Right lung (tissue), 5 donors: ENCODE data around the gene PIGBOS1. TPM values are rescaled to one million over a fixed set of nuclear protein-coding genes. Genes with fewer than 3 reads are reported as not detected.
"Not testable (repeated sequence)": the region's sequence is repeated elsewhere in the genome, so short reads cannot be mapped to it uniquely, and the experiment has no call there.

Experiments
- DNase-seq, 2 donors: peaks; one replicate each; pipeline ENCODE4 v3.0.0-alpha.2; 2013
- polyA plus RNA-seq, 5 donors: library from polyadenylated mRNA; unstranded; fragments of 120-200 nt; gene quantifications; one replicate each; pipeline versions ENCODE4 v1.2.1 to v1.2.3, GENCODE V29; 2013; ENCODE audit warnings: inconsistent platforms in 1 of 5, low replicate concordance in 1 of 5; ENCODE audit not compliant: insufficient read length in 5 of 5, insufficient read depth in 1 of 5

The PIGBOS1 gene
- polyA plus RNA-seq, 5 donors: 11.4 to 17.7 (median 13.2) TPM

DNA sequence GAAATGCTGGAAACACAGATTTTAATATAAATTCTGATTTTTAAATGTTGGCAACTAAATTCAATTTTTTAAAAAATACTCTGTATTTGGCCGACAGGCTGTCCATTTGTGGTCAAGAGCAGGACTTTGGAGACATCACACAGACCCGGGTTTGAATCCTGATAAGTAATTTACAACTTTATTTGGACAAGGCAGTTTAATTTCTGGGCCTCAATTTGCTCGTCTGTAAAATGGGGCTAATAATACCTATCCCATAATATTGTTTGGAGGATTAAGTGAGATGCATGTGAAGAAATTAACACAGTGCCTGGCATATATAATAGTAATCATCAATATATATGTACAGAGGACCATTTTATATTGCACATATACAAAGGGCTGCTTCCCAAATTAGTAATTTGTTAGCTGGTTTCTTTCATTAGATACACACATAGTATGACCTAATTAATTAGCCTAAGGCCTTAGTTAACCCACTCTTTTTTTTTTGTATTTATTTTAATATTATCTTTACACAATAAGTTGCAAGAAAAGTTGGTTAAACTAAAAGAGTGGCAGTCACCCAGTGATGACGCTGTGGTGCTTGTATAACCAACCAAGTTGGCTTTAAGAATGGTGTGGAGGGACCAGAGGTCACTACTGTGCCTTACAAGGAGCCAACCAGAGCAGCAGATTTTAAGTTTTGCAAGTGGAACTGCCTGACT lies 764 bp upstream of the PIGBOS1 start:
- DNase-seq: no peak

DNA sequence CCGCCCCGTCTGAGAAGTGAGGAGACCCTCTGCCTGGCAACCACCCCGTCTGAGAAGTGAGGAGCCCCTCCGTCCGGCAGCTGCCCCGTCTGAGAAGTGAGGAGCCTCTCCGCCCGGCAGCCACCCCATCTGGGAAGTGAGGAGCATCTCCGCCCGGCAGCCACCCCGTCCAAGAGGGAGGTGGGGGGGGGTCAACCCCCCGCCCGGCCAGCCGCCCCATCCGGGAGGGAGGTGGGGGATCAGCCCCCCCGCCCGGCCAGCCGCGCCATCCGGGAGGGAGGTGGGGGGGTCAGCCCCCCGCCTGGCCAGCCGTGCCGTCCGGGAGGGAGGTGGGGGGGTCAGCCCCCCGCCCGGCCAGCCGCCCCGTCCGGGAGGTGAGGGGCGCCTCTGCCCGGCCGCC lies 16.1 kb downstream of the PIGBOS1 start:
- DNase-seq: not testable (repeated sequence)

- no peak for DNase-seq
These were observed 21.6 kb downstream of the PIGBOS1 start for GRCh38 chr15:55297315-55297714.

DNA sequence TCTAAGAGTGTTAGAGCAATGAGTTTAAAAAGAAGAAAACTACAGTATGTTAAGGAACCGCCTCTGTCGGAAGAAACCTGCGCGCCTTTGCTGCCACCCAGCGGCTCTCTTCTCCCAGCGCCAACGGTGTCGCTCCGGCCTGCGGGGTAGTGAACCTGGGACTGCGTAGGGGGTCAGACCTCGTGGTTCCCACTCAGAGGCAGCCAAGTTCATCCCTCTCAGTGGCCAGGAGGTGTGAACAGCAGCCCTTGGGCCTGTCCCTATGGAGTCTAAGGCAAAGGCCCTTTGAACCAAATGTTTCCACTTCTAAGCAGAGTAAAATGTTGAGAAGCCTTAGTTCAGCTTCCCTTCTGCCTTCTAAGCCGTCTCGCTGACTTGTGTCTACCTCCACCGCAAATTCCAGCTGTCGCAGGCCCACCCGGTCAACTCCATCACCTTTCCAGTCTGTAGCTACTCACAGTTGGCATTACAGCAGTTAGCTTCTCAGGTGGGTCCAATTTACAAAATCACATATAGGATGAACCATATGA lies 28.3 kb downstream of the PIGBOS1 start:
- peak; percentile 79 to 85 for DNase-seq

GRCh38 chr15:55289746-55290527 lies 29.0 kb downstream of the PIGBOS1 start, which contains the start of gene RAB27A:
TSS of gene RAB27A (minus strand) at chr15:55289813. CDS start at chr15:55234934, 54,879 bp downstream.
- DNase-seq: peak; percentile 66 to 78

DNA sequence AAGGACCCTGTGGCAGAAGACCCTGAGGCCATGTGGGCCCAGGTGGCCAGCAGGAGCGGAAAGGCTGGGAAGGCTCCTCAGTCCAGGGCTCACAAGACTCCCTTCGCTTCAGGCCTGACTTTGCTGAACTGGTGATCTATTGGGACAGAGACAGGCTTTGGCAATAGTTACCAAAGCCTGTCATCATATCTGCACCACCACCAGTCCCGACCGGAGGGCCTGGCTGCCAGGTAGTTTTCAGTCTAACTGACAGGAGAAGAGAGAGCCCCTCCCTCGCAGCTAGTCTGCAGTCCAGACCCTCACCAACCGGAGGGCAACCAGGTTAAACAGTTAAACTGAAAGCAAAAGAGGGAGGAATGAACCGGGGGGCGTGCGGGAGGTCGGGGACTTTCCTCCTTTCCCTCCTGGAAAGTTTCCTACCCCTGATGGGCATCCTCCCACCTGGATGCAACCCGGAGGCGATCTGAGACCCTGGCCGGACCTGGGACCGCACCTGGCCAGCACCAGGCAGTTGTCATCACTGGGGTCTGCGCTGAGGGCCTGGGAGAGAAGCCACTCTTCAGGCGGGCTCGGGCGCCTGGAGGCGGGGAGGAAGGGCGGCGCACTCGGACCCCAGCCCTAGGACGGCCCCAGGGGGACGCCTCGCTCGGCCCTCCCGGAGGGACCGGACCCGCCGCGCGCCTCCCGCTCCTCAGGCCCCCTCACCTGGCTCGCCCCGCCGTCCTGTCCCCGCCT lies 29.7 kb downstream of the PIGBOS1 start:
- DNase-seq: peak; percentile 59 to 67

DNA sequence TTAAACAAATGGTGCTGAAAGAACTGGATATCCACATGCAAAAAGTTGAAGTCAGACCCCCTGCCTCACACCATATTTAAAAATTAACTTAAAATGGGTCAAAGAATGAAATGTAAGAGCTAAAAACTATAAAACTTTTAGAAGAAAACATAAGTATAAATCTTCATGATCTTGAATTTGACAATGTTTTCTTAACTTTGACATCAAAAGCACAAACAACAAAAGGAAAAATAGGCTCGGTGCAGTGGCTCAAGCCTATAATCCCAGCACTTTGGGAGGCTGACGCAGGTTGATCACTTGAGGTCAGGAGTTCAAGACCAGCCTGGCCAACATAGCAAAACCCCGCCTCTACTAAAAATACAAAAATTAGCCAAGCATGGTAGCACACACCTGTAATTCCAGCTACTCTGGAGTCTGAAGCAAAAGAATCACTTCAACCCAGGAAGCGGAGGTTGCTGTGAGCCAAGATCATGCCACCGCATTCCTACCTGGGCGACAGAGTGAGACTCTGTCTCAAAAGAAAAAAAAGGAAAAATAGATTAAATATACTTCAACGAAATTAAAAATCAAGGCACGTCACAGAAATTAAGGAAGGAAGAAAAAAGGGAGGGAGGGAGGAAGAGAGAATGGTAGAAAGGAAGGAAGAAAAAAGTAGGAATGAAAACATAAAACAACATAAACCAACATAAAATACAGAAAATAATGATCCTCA lies 30.8 kb downstream of the PIGBOS1 start:
- no peak for DNase-seq

DNA sequence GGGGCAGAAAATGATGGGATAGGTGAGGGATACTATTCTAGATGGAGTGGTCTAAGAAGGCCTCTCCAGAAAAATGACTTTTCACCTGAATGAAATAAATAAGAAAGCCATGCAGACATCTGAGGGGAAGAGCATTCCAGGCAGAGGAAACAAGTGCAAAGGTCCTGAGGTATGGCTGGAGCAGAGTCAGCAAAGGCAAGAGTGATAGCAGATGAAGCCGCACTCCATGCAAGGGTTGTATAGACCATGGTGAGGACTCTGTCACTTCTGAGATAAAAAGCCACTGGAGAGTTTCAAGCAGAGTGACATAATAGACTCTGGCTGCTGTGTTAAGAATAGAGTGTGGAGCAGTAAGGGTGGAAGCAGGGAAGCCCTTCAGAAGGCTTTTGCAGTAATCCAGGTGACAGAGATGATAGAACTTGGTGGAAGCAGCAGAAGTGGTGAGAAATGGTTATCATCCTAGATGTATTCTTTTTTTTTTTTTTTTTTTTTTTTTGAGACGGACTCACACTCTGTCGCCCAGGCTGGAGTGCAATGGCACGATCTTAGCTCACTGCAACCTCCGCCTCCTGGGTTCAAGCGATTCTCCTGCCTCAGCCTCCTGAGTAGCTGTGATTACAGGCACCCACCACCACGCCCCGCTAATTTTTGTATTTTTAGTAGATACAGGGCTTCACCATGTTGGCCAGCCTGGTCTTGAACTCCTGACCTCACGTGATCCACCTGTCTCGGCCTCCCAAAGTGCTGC lies 32.3 kb downstream of the PIGBOS1 start:
- DNase-seq: not testable (repeated sequence)

GRCh38 chr15:55284426-55284825 lies 34.5 kb downstream of the PIGBOS1 start:
- DNase-seq: no peak

DNA sequence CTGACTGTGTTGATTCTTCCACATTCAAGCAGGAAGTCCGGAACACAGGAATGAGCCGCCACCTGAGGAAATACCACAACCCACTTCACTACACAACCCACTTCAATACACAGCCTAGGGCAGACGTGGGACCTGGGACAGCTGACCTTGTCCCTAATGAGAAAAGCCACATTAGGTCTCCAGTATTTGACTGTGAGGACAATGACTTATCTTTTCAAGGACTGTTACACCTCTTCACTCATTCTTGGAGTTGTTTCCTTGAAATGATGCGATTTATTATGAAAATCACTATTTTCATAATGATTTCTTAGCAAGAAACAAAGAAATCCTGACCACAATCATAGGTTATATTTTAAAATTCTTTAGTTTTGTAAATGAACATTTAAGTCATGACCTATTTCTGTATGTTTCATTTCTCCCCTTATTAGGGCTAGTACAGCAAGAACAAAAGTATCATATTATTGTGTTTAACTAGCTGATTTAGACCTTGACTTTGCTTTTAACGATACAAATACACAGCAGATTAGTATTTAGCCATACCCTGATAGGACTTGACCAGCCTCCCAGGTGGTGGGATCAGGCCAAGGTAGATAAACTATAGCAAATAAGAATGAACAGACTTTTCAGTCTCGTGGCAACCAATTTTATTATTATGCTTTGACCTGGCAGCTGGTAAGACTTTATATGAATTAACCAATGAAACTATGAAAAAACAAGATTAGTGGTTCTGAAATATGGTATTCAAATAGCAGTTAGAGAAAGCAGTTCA lies 35.4 kb downstream of the PIGBOS1 start:
- no peak for DNase-seq

DNA sequence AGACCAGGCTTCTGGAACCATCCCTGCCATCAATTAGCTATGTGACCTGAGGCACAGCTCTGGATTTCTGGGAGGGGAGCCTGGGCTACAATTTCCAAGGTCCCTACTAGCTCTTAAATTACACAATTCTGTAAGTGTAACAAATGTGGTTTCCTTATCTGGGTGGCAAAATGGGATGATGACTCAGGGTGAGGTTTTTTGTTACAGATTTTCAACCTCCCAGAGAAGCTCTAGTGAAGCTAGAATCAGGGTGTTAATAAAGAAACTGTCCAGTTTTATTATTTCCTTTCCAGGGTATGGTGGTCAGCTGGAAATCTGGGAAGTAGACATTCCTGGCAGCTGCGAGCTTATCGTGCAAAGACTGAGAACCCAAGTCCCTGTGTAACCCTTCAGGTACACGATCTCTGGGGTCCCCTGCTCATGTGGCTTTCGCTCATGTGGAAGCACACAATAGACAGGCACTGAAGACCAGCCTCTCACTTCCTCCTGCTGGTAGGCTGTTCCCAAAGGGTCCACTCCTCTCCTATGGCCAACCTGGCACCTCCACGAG lies 36.6 kb downstream of the PIGBOS1 start:
- no peak for DNase-seq

GRCh38 chr15:55281517-55282228 lies 37.2 kb downstream of the PIGBOS1 start:
- DNase-seq: no peak

DNA sequence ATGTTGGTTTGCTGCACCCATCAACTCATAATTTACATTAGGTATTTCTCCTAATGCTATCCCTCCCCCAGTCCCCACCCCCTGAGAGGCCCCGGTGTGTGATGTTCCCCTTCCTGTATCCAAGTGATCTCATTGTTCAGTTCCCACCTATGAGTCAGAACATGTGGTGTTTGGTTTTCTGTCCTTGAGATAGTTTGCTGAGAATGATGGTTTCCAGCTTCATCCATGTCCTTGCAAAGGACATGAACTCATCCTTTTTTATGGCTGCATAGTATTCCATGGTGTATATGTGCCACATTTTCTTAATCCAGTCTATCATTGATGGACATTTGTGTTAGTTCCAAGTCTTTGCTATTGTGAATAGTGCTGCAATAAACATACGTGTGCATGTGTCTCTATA lies 38.3 kb downstream of the PIGBOS1 start:
- DNase-seq: not testable (repeated sequence)

GRCh38 chr15:55279746-55280351 lies 39.1 kb downstream of the PIGBOS1 start:
- DNase-seq: no peak

- no peak for DNase-seq
These were observed 39.7 kb downstream of the PIGBOS1 start for GRCh38 chr15:55279100-55279745.

DNA sequence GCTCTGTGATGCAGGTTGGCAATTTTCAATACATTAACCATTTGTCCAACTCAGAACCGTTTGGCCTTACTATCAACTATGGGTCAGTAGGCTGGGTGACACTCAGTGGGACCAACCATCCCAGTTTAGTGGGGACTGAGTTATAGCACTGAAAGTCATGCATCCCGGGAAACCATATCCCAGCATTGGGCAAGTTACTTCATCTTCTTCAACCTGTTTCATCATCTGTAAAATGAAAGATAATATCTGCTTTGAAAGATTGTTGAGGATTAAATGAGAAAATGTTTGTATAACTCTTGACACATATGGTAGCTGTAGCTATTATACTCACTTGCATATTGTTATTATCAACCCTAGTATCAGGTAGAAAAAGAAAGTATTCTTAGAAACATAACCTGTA lies 41.2 kb downstream of the PIGBOS1 start:
- no peak for DNase-seq

DNA sequence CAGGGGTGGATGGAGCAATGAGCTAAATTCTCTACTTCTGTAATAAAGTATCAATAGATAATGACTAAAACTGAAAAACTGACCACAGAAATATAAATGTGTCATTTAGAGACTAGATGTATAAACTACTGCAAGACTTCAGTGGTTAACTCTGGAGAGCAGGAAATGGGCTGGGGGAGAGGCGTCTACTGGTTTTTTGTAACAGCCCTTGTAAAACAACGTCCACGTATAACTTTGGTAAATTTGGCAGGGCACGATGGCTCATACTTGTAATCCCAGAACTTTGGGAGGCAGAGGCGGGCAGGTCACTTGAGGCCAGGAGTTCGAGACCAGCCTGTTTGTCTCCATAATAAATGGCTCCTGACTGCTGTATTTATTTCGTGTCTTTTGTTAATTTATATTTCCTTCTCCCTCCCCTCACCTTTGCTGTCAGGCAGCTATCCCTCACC lies 41.8 kb downstream of the PIGBOS1 start:
- no peak for DNase-seq

DNA sequence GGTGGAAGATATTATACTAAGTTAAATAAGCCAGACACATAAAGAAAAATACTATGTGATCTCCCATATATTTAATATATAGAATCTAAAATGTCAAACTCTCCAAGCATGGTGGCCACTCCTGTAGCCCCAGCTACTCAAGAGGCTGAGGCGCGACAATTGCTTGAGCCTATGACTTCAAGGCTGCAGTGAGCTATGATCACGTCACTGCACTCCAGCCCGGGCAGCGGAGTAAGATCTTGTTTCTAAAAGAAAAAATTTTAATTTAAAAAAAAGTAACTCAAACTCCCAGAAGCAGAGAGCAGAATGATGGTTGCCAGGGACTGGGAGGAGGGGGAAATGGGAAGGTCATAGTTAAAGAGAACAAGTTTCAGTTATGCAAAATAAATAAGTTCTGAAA lies 42.6 kb downstream of the PIGBOS1 start:
- DNase-seq: no peak
